HG03025 (cell line): Measurements from ENCODE around the gene CRTAP.
"Not testable (repeated sequence)": the region's sequence is repeated elsewhere in the genome, so short reads cannot be mapped to it uniquely, and the experiment has no call there.

Source experiments
- ATAC-seq: cut with Tn5 transposase; IDR thresholded peaks from one replicate; pipeline ENCODE4 v1.9.1; 2021; ENCODE audit warnings: mild to moderate bottlenecking, moderate library complexity; ENCODE audit not compliant: unreplicated experiment, low FRiP score

Gene CRTAP

GRCh38 chr3:33171580-33171979, 57.8 kb downstream of the CRTAP start:
- no peak for ATAC-seq

GRCh38 chr3:33173103-33173502, 59.3 kb downstream of the CRTAP start:
- ATAC-seq, result no peak

GRCh38 chr3:33173672-33174071, 59.9 kb downstream of the CRTAP start:
- ATAC-seq, result no peak

GRCh38 chr3:33174095-33174494, 60.3 kb downstream of the CRTAP start:
- no peak for ATAC-seq

GRCh38 chr3:33174711-33175414, 61.0 kb downstream of the CRTAP start:
- ATAC-seq, result no peak

GRCh38 chr3:33179132-33179531, 65.3 kb downstream of the CRTAP start:
- ATAC-seq, result no peak

- no peak for ATAC-seq
These were observed 67.4 kb downstream of the CRTAP start for GRCh38 chr3:33181229-33181628.

- ATAC-seq, result not testable (repeated sequence)
These were observed 67.8 kb downstream of the CRTAP start for GRCh38 chr3:33181641-33182040.

GRCh38 chr3:33184863-33185262, 71.0 kb downstream of the CRTAP start:
- ATAC-seq, result no peak

- no peak for ATAC-seq
These were observed 72.9 kb downstream of the CRTAP start for GRCh38 chr3:33186524-33187367.

GRCh38 chr3:33187368-33187634, 73.5 kb downstream of the CRTAP start:
- no peak for ATAC-seq

GRCh38 chr3:33194303-33194702, 80.5 kb downstream of the CRTAP start:
- no peak for ATAC-seq

- ATAC-seq, result no peak
These were observed 82.7 kb downstream of the CRTAP start for GRCh38 chr3:33196538-33196937.
